GM18498 (cell line): Measurements from ENCODE around the gene BCCIP.

Source experiments
- ATAC-seq: cut with Tn5 transposase; IDR thresholded peaks from one replicate; pipeline ENCODE4 v1.9.1; 2021; ENCODE audit warnings: mild to moderate bottlenecking, moderate library complexity; ENCODE audit not compliant: unreplicated experiment

The BCCIP gene

DNA sequence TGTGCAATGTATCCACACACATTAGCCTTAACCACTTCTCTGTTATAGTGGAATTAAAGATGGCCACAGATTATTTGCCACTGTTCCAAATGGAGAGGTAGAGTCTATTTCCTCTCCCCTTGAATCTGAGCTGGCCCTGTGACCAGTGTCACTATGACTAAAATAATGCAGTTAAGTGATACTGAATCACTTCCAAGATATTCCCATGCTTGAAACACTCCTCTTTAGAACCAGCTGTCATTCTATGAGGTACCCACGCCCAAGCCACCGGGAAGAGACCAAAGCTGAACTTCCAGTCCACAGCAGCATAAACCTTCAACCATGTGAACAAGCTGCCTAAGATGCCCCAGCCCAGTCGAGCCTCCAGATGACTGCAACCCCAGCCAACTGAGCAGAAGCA lies 59.9 kb downstream of the BCCIP start:
- ATAC-seq = no peak
